ENCODE data around the gene AGPS. TPM values are rescaled to one million over a fixed set of nuclear protein-coding genes. Genes with fewer than 3 reads are reported as not detected.

AGPS gene
- total and polyA plus RNA-seq, 2 of the 13 experiments (the other 11 are each of a cell fraction or from before 2014, with no cell fraction given) = 39.4 to 99.0 TPM

- TF ChIP-seq, protein P1, sequence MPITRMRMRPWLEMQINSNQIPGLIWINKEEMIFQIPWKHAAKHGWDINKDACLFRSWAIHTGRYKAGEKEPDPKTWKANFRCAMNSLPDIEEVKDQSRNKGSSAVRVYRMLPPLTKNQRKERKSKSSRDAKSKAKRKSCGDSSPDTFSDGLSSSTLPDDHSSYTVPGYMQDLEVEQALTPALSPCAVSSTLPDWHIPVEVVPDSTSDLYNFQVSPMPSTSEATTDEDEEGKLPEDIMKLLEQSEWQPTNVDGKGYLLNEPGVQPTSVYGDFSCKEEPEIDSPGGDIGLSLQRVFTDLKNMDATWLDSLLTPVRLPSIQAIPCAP (CRISPR knock-in tag; IDR thresholded peaks at IDR 0.05; ENCODE audit: low read depth) = no peak
- TF ChIP-seq NRL (CRISPR knock-in tag; IDR thresholded peaks at IDR 0.05; ENCODE audit: borderline replicate concordance) = no peak; the same call in 1 of the 2 replicates
- TF ChIP-seq DRAP1 (CRISPR knock-in tag; IDR thresholded peaks at IDR 0.05) = no peak
- no peak for TF ChIP-seq ZNF33A (CRISPR knock-in tag; IDR thresholded peaks at IDR 0.05; ENCODE audit: borderline replicate concordance)
- TF ChIP-seq SUZ12 (IDR thresholded peaks at IDR 0.05; ENCODE audit: low read depth, low read length) = peak; percentile 85
- 0 out of 2 replicates have a peak, but pooled peaks have one; percentile 19 for TF ChIP-seq ZNF792 (CRISPR knock-in tag; IDR thresholded peaks at IDR 0.05)
- peak; percentile 20; the same call in 1 of the 2 replicates for TF ChIP-seq ARNT2 (CRISPR knock-in tag; IDR thresholded peaks at IDR 0.05; ENCODE audit: low read depth)
- TF ChIP-seq ZNF101 (CRISPR knock-in tag; IDR thresholded peaks at IDR 0.05; ENCODE audit: borderline replicate concordance, low read depth) = 0 out of 2 replicates have a peak, but pooled peaks have one; percentile 85
- TF ChIP-seq CEBPB (IDR thresholded peaks at IDR 0.05; ENCODE audit: borderline replicate concordance, low read depth, low read length) = 0 out of 2 replicates have a peak, but pooled peaks have one; percentile 5
- TF ChIP-seq ZNF773 (CRISPR knock-in tag; IDR thresholded peaks at IDR 0.05; ENCODE audit: borderline replicate concordance) = no peak
- TF ChIP-seq ZNF350 (CRISPR knock-in tag; IDR thresholded peaks at IDR 0.05; ENCODE audit: borderline replicate concordance, low read depth) = no peak; the same call in 1 of the 2 replicates
- TF ChIP-seq YEATS4 (CRISPR knock-in tag; IDR thresholded peaks at IDR 0.05; ENCODE audit: borderline replicate concordance) = no peak; the same call in none of the 2 replicates
- TF ChIP-seq, protein P2, sequence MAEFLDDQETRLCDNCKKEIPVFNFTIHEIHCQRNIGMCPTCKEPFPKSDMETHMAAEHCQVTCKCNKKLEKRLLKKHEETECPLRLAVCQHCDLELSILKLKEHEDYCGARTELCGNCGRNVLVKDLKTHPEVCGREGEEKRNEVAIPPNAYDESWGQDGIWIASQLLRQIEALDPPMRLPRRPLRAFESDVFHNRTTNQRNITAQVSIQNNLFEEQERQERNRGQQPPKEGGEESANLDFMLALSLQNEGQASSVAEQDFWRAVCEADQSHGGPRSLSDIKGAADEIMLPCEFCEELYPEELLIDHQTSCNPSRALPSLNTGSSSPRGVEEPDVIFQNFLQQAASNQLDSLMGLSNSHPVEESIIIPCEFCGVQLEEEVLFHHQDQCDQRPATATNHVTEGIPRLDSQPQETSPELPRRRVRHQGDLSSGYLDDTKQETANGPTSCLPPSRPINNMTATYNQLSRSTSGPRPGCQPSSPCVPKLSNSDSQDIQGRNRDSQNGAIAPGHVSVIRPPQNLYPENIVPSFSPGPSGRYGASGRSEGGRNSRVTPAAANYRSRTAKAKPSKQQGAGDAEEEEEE (CRISPR knock-in tag; IDR thresholded peaks at IDR 0.05; ENCODE audit: borderline replicate concordance) = 0 out of 2 replicates have a peak, but pooled peaks have one; percentile 26
- TF ChIP-seq SSRP1 (CRISPR knock-in tag; IDR thresholded peaks at IDR 0.05) = no peak
- TF ChIP-seq FOXK1 (CRISPR knock-in tag; IDR thresholded peaks at IDR 0.05; ENCODE audit: borderline replicate concordance, low read depth) = peak; percentile 65; the same call in 1 of the 2 replicates
- TF ChIP-seq, protein P3, sequence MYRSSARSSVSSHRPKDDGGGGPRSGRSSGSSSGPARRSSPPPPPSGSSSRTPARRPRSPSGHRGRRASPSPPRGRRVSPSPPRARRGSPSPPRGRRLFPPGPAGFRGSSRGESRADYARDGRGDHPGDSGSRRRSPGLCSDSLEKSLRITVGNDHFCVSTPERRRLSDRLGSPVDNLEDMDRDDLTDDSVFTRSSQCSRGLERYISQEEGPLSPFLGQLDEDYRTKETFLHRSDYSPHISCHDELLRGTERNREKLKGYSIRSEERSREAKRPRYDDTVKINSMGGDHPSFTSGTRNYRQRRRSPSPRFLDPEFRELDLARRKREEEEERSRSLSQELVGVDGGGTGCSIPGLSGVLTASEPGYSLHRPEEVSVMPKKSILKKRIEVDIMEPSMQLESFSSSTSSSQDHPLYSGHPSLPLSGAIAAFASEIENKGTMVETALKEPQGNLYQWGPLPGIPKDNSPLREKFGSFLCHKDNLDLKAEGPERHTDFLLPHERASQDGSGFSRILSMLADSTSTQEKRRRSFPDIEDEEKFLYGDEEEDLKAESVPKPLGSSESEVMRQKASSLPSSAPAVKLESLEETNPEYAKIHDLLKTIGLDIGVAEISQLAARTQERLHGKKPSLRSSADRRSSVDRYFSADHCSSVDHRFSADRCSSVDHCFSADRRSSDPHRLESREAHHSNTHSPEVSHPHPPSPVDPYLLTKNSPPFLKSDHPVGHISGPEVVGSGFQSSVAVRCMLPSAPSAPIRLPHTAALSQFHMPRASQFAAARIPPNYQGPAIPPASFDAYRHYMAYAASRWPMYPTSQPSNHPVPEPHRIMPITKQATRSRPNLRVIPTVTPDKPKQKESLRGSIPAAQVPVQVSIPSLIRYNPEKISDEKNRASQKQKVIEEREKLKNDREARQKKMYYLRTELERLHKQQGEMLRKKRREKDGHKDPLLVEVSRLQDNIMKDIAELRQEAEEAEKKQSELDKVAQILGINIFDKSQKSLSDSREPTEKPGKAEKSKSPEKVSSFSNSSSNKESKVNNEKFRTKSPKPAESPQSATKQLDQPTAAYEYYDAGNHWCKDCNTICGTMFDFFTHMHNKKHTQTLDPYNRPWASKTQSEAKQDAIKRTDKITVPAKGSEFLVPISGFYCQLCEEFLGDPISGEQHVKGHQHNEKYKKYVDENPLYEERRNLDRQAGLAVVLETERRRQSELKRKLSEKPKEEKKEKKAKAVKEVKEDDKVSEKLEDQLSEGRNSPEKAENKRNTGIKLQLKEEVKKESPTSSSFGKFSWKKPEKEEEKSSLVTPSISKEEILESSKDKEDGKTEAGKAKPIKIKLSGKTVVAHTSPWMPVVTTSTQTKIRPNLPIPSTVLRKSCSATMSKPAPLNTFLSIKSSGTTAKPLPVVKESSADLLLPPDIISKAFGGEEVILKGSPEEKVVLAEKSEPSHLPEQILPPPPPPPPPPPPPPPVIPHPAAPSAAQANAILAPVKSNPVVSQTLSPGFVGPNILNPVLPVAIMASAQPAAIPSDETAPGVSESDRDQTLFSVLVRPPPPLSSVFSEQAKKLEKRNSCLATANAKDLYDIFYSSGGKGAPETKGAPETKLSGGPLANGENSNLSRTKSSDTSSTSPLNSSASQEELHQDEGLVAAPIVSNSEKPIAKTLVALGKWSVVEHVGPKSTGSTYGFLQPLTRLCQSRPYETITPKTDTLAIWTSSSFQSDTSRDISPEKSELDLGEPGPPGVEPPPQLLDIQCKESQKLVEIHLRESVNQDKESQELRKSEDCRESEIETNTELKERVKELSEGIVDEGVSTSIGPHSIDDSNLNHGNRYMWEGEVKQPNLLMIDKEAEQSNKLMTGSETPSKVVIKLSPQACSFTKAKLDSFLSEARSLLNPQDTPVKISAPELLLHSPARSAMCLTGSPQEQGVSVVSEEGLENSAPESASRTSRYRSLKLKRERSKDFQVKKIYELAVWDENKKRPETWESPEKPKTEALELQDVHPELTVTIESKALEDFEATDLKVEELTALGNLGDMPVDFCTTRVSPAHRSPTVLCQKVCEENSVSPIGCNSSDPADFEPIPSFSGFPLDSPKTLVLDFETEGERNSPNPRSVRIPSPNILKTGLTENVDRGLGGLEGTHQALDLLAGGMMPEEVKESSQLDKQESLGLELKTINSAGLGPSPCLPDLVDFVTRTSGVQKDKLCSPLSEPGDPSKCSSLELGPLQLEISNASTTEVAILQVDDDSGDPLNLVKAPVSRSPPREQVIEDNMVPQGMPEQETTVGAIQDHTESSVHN (CRISPR knock-in tag; IDR thresholded peaks at IDR 0.05) = peak; percentile 32; the same call in 1 of the 2 replicates
- TF ChIP-seq REPIN1 (CRISPR knock-in tag; IDR thresholded peaks at IDR 0.05; ENCODE audit: borderline replicate concordance, low read depth) = peak; percentile 32; the same call in 1 of the 2 replicates
Observed at GRCh38 chr2:177552422-177553175, 160.0 kb downstream of the AGPS start (continued).
